GM12878 (cell line): ENCODE data around the gene FNDC3B. TPM values are rescaled to one million over a fixed set of nuclear protein-coding genes. Genes with fewer than 3 reads are reported as not detected.

Experiments used
- ATAC-seq: fragments of 200-7000 bp; cut with Tn5 transposase; 3 replicates; pipeline ENCODE4 v1.9.1; 2020; ENCODE audit warnings: mild to moderate bottlenecking, moderate library complexity
- BruUV-seq: library from RNA; stranded (reverse); fragments of 400-500 nt; replicated peaks from 2 replicates; lab custom pipeline; 2021; lab: Mats Ljungman, UMichigan
- CTCF ChIA-PET: fragments of 300-600 bp; sonication (Branson Sonifier 250); formaldehyde crosslinking; extraction: SDS; loops from one replicate; lab custom pipeline; 2021; ENCODE audit warnings: inconsistent platforms; lab: Yijun Ruan, JAX
- POLR2A ChIA-PET: fragments of 350-600 bp; formaldehyde crosslinking; extraction: SDS; loops from one replicate; lab custom pipeline; 2021; ENCODE audit warnings: inconsistent platforms; lab: Charles Lee
- RAD21 ChIA-PET: fragments of 300-600 bp; sonication (Branson Sonifier 250); formaldehyde crosslinking; loops from one replicate; lab custom pipeline; 2023; ENCODE audit warnings: antibody characterized with exemption; ENCODE audit not compliant: unreplicated experiment; lab: Charles Lee
- SMC1A ChIA-PET: fragments of 300-600 bp; sonication (Branson Sonifier 250); formaldehyde crosslinking; loops from one replicate; lab custom pipeline; 2023; ENCODE audit not compliant: unreplicated experiment, uncharacterized antibody; lab: Charles Lee
- DNase-seq: peaks from one replicate; pipeline ENCODE4 v3.0.0-alpha.2; 2011; ENCODE audit warnings: low read depth, low spot score
- FAIRE-seq: peaks from 3 replicates; lab custom pipeline; 2011; peaks lifted over from hg19 to GRCh38; lab: Jason Lieb, UNC
- H2AFZ ChIP-seq: 2 replicates; pipeline ENCODE4 v1.6.0; 2011; ENCODE audit warnings: low read depth, low read length, control low read depth; ENCODE audit not compliant: control insufficient read depth
- H3K27ac ChIP-seq: 2 replicates; pipeline ENCODE4 v1.5.1; 2011; ENCODE audit warnings: control low read depth; ENCODE audit not compliant: control insufficient read depth, insufficient read depth
- H3K27me3 ChIP-seq, 2 experiments: replicated peaks in 1 of 2; 2 replicates each; pipeline versions ENCODE4 v1.6.0 to v1.6.1; 2011; ENCODE audit warnings: low read length in 1 of 2; ENCODE audit not compliant: control insufficient read depth in 2 of 2, insufficient read depth in 2 of 2
- H3K36me3 ChIP-seq, 2 experiments: 2 replicates each; pipeline ENCODE4 v1.5.1; 2011; ENCODE audit warnings: low read length in 1 of 2; ENCODE audit not compliant: control insufficient read depth in 2 of 2, insufficient read depth in 2 of 2
- H3K4me1 ChIP-seq: 2 replicates; pipeline ENCODE4 v1.6.1; 2011; ENCODE audit warnings: mild to moderate bottlenecking, low read length, moderate library complexity, mixed read lengths; ENCODE audit not compliant: control insufficient read depth, insufficient read depth
- H3K4me2 ChIP-seq: 2 replicates; pipeline ENCODE4 v1.6.0; 2011; ENCODE audit warnings: control low read depth; ENCODE audit not compliant: control insufficient read depth, insufficient read depth
- H3K4me3 ChIP-seq: fragments of 200-600 bp; sonication (generic); 2 replicates; pipeline ENCODE4 v1.5.1; 2016
- H3K79me2 ChIP-seq: 2 replicates; pipeline ENCODE4 v1.6.0; 2011; ENCODE audit warnings: low read length; ENCODE audit not compliant: control insufficient read depth, insufficient read depth
- H3K9ac ChIP-seq: 2 replicates; pipeline ENCODE4 v1.8.0; 2011; ENCODE audit warnings: low read length, control low read depth, mixed read lengths; ENCODE audit not compliant: control insufficient read depth, insufficient read depth
- H3K9me3 ChIP-seq: replicated peaks from 3 replicates; pipeline ENCODE4 v1.5.1; 2011; ENCODE audit warnings: mild to moderate bottlenecking, low read length; ENCODE audit not compliant: control insufficient read depth, insufficient read depth
- H4K20me1 ChIP-seq: 2 replicates; pipeline ENCODE4 v1.6.0; 2011; ENCODE audit not compliant: control insufficient read depth, insufficient read depth
- CBFB ChIP-seq: IDR thresholded peaks from 2 replicates; pipeline ENCODE4 v1.6.1; 2016; ENCODE audit warnings: antibody characterized with exemption, low read depth
- EED ChIP-seq: sonication (generic); IDR thresholded peaks from 2 replicates; pipeline ENCODE4 v1.6.1; 2016; ENCODE audit warnings: antibody characterized with exemption, low read depth
- HCFC1 ChIP-seq: fragments of 150-350 bp; IDR thresholded peaks from 2 replicates; pipeline ENCODE4 v1.6.1; 2014; ENCODE audit warnings: low read length
- NFXL1 ChIP-seq: fragments of 450-650 bp; IDR thresholded peaks from 2 replicates; pipeline ENCODE4 v1.6.1; 2017; ENCODE audit warnings: antibody characterized with exemption, mild to moderate bottlenecking, borderline replicate concordance
- PAX5 ChIP-seq: IDR thresholded peaks from 2 replicates; pipeline ENCODE4 v1.6.1; 2011; ENCODE audit warnings: low read depth, low read length, borderline replicate concordance
- RB1 ChIP-seq: fragments of 450-650 bp; formaldehyde crosslinking; IDR thresholded peaks from 2 replicates; pipeline ENCODE4 v1.6.1; 2017; ENCODE audit warnings: mild to moderate bottlenecking, borderline replicate concordance
- RCOR1 ChIP-seq: conservative IDR thresholded peaks from 2 replicates; pipeline ENCODE4 v1.6.1; 2012; ENCODE audit warnings: low read depth, low read length, improper control_type of control experiment
- RFX5 ChIP-seq: IDR thresholded peaks from 2 replicates; pipeline ENCODE4 v1.6.1; 2011; ENCODE audit warnings: low read depth, low read length, improper control_type of control experiment
- SMAD1 ChIP-seq: fragments of 450-650 bp; IDR thresholded peaks from 2 replicates; pipeline ENCODE4 v1.6.1; 2018; ENCODE audit warnings: mild to moderate bottlenecking, low read depth; ENCODE audit not compliant: partially characterized antibody
- SREBF2 ChIP-seq: IDR thresholded peaks from 2 replicates; pipeline ENCODE4 v1.6.1; 2012; ENCODE audit warnings: mild to moderate bottlenecking, low read length
- USF2 ChIP-seq: IDR thresholded peaks from 2 replicates; pipeline ENCODE4 v1.6.1; 2011; ENCODE audit warnings: low read depth, low read length, improper control_type of control experiment, borderline replicate concordance
- ZBTB33 ChIP-seq: fragments of 450-650 bp; IDR thresholded peaks from 2 replicates; pipeline ENCODE4 v1.6.1; 2017; ENCODE audit warnings: mild to moderate bottlenecking
- ZNF207 ChIP-seq: fragments of 450-650 bp; IDR thresholded peaks from 2 replicates; pipeline ENCODE4 v1.6.1; 2014; ENCODE audit warnings: antibody characterized with exemption, mild to moderate bottlenecking, borderline replicate concordance
- WGBS: methylation state at CpG from one replicate; pipeline ENCODE4 v1.1.6; 2016; ENCODE audit warnings: low lambda C conversion rate; ENCODE audit not compliant: insufficient replicate concordance, insufficient coverage; ENCODE audit errors: missing lambda C conversion rate; 5-methylcytosine and 5-hydroxymethylcytosine counted together
- in situ Hi-C: fragments of 300-500 bp; cut with MboI; formaldehyde crosslinking; loops from 9 replicates; pipeline ENCODE4 v1.14.3; 2018; ENCODE audit warnings: mixed read lengths
- intact Hi-C: fragments of 100-400 bp; cut with micrococcal nuclease; formaldehyde crosslinking; loops from one replicate; pipeline ENCODE4 v1.14.2; 2022; ENCODE audit not compliant: unreplicated experiment
- polyA plus RNA-seq, 11 experiments: library from polyadenylated mRNA; depleted of rRNA in 4 of 11; unstranded in 6 of 11; stranded (reverse) in 5 of 11; fragments of >200 nt; fragmentation: Nextera tagmentation in 4 of 11; fragmentation: Illumina TruSeq in 1 of 11; extraction: Ambion mirVana in 4 of 11; extraction: Trizol in 1 of 11; gene quantifications; 1 replicate in 1 of 11; 2 replicates in 10 of 11; pipeline versions ENCODE4 v1.2.1 to v1.2.3, GENCODE V29; 2011 to 2016; ENCODE audit warnings: inconsistent platforms in 2 of 11, missing spikeins in 2 of 11, low read depth in 1 of 11
- total RNA-seq, 4 experiments: library from RNA; depleted of rRNA in 3 of 4; stranded (reverse); fragments of >200 nt in 3 of 4; fragmentation: Illumina TruSeq in 1 of 4; extraction: Trizol in 1 of 4; gene quantifications; 2 replicates each; pipeline versions ENCODE4 v1.2.1 to v1.2.3, GENCODE V29; 2013 to 2021

Gene FNDC3B
- total and polyA plus RNA-seq, 10 of the 15 experiments (the other 5 are each of a cell fraction or from before 2014, with no cell fraction given): 7.9 to 35.0 (median 18.5) TPM

GRCh38 chr3:172388412-172389078 is 349.2 kb downstream of the FNDC3B start:
- RAD21 ChIA-PET: no interaction called here
- FAIRE-seq: no peak
- Histone ChIP-seq H3K4me3 (no peak overlapping the region), H3K4me2 (no peak overlapping the region), H3K36me3 (peaks cover 0 to 2% of the 10 kb centered on the region in 2 experiments; a peak in 3 of 4 replicates), H3K9ac (no peak overlapping the region), H3K9me3 (no peaks in the 10 kb centered on the region), H3K27ac (no peak overlapping the region), H3K27me3 (no peaks in the 10 kb centered on the region), H3K79me2 (no peaks in the 10 kb centered on the region), H2AFZ (no peak overlapping the region), H4K20me1 (no peaks in the 10 kb centered on the region), H3K4me1 (no peaks in the 10 kb centered on the region)
- SMC1A ChIA-PET: no interaction called here
- intact Hi-C loops: no loop called here
- TF ChIP-seq SMAD1: no peak
- TF ChIP-seq RCOR1: no peak
- TF ChIP-seq ZBTB33: no peak
- TF ChIP-seq EED: no peak
- TF ChIP-seq RB1: no peak
- no peak for TF ChIP-seq ZNF207
- no peak for TF ChIP-seq USF2
- TF ChIP-seq HCFC1: no peak
- TF ChIP-seq NFXL1: no peak
- TF ChIP-seq PAX5: no peak
- no peak for TF ChIP-seq CBFB
- no peak for TF ChIP-seq RFX5
- no peak for TF ChIP-seq SREBF2
- CTCF ChIA-PET: no interaction called here
- BruUV-seq: no TSS peak
- no peak for DNase-seq
- in situ Hi-C loops: no loop called here
- WGBS: 84% methylated on average over 9 of the region's 10 CpGs
- ATAC-seq: no peak
- POLR2A ChIA-PET: no interaction called here
